Large intestine (tissue), 3 donors: ENCODE data around the gene SELENOM. TPM values are rescaled to one million over a fixed set of nuclear protein-coding genes. Genes with fewer than 3 reads are reported as not detected.
A peak's percentile ranks its signal among the peaks of the same experiment; 100 is the strongest.

Source experiments
- DNase-seq, 2 donors: peaks; one replicate each; pipeline versions ENCODE4 v3.0.0 to v3.0.0-alpha.2; 2013
- H3K27ac ChIP-seq: one replicate; pipeline ENCODE4 v1.5.1; 2013; ENCODE audit warnings: low read length
- H3K27me3 ChIP-seq: 2 replicates; pipeline ENCODE4 v1.6.1; 2013; ENCODE audit warnings: low read length; ENCODE audit not compliant: control insufficient read depth, insufficient read depth
- H3K36me3 ChIP-seq: 2 replicates; pipeline ENCODE4 v1.6.1; 2013; ENCODE audit warnings: low read length; ENCODE audit not compliant: control insufficient read depth, insufficient read depth
- H3K4me1 ChIP-seq: one replicate; pipeline ENCODE4 v1.6.1; 2013; ENCODE audit warnings: low read length; ENCODE audit not compliant: control insufficient read depth, insufficient read depth
- H3K4me3 ChIP-seq: one replicate; pipeline ENCODE4 v1.5.1; 2013; ENCODE audit warnings: low read length
- H3K9me3 ChIP-seq: one replicate; pipeline ENCODE4 v1.6.1; 2013; ENCODE audit warnings: mild to moderate bottlenecking, low read depth, low read length, moderate library complexity; ENCODE audit not compliant: control insufficient read depth
- WGBS: methylation state at CpG from one replicate; pipeline ENCODE4 v1.1.5; 2013; ENCODE audit warnings: low lambda C conversion rate; ENCODE audit not compliant: insufficient coverage; 5-methylcytosine and 5-hydroxymethylcytosine counted together
- polyA plus RNA-seq: library from polyadenylated mRNA; unstranded; fragments of 120-200 nt; gene quantifications from one replicate; pipeline ENCODE4 v1.2.1, GENCODE V29; 2013

The SELENOM gene
- polyA plus RNA-seq, 1 donor: 52.7 TPM

DNA sequence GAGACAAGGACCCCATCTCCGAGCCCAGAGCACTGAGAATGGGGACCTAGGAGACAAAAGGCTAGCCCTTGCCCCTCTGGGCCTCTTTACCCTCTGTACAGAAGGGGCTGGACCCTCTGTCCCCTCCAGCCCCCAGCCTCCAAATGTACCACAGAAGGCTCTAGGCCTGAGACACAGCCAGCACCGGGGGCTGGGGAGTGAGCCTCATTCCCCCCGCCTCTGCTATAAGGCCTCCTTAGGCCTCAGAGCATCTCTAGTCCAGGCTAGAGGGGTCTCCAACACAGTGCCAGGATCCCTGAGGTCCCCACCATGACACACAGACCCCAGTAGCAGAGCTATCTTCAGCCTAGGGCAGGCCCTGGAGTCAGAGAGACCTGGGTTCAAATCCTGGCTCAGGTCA, 21.4 kb downstream of the SELENOM start:
- no peaks in the 10 kb centered on the region for H3K27me3 ChIP-seq
- no peak for DNase-seq
- peaks cover 67% of the 10 kb centered on the region for H3K36me3 ChIP-seq
- no peaks in the 10 kb centered on the region for H3K9me3 ChIP-seq
- H3K4me1 ChIP-seq: peaks cover 29% of the 10 kb centered on the region
- no peak overlapping the region for H3K27ac ChIP-seq
- no CpG with 5 or more reads among the region's 3 CpGs for WGBS
- no peak overlapping the region for H3K4me3 ChIP-seq

DNA sequence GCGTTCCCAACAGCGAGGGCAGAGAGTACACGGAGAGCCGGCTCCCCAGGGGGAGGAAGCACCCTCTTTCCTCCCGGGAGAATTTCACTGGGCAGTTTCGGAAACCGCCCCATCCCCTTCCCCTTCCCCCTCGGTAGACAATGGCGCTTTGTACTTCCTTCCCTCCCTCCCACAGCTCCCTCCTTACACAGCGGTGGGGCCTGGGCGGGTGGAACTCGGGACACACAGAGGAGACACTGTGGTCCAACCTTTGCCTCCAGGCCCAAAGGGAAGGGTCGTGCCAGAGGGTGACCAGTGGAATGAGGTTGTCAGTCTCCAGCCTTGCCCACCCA, 21.9 kb downstream of the SELENOM start:
- H3K36me3 ChIP-seq: peaks cover 63% of the 10 kb centered on the region
- H3K27me3 ChIP-seq: no peaks in the 10 kb centered on the region
- no CpG with 5 or more reads among the region's 13 CpGs for WGBS
- peak overlapping the region; percentile 92 for H3K4me3 ChIP-seq
- H3K9me3 ChIP-seq: no peaks in the 10 kb centered on the region
- peak overlapping the region; percentile 87 for H3K27ac ChIP-seq
- peak in 1 of 2 donors; percentile 38 for DNase-seq
- H3K4me1 ChIP-seq: peaks cover 31% of the 10 kb centered on the region

DNA sequence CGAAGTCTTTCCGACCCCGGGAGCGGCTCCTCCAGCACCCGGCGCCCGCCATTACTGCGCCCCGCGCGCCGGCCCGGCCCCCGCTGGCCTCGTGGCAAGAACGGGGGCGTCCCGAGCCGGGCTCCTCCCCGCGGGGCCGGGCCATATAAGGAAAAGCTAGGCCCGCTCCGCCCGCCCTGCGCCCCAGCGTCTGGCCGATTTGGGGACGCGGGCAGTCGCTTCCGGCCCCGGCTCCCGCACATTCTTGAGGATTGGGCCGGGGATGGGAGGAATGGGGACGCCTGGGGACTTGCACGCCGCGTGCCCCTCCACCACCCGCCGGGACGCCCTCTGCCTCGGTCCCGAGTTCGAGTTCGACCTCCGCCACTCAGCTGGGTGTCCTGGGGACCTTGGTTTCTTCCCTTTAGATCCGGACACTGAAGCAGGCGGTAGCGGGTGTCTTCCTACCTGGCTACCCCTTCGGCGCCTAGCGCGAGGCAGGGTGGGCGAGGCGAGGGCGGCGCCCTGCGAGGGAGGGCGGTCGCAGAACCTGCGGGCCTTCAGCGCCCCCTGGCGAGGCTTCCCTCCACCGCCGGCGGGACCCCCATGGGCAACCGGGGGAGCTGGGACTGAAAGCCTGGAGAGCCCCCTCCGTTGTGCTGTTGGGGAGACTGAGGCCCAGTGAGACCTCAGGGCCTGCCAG, 22.4 kb downstream of the SELENOM start:
- DNase-seq: peak; percentile 78 to 87

DNA sequence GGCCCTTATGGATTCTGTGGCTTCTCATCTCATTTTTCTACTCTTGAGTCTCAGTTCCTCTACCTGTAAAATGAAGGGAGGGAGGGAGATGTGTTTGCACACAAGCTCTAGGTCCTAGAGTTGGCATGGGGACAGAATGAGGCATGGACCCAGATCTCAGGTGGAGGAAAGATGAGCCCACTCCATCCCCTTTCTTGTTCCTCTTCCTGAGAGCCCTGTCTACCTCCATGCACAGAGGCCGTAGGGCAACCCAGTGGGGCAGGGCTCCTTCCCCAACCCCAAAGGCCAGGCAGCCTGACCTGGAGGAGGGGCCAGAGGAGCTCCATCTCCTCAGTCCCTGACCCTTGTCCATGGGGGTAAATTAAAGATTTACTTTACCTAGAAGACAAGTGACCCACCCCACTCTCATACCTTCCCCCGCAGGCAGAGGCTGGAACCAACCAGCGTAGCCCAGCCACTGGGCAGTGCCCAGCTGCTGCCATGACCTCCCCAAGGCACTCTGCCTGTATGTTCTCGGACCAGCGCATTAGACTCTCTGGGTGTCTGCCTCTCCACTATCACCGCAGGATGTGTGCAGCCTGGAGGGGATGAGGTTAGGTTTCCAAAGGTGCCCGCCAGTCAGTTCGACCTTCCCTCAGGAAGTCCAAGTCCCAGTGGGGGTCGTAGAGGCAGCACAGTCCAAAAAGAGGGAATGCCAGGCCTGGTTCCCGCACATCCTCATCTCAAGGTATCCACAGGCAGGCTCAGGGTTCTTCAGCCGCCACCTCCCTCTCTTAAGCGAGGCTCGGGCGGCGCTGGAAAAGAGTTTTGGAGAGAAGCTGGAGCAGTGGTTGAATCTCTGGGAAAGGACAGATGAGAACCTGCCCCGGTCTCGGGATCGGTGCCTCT, 23.2 kb downstream of the SELENOM start:
- no CpG with 5 or more reads among the region's 18 CpGs for WGBS
- no peaks in the 10 kb centered on the region for H3K27me3 ChIP-seq
- H3K9me3 ChIP-seq: no peaks in the 10 kb centered on the region
- peaks cover 50% of the 10 kb centered on the region for H3K36me3 ChIP-seq
- peak overlapping the region; percentile 87 for H3K27ac ChIP-seq
- no peak for DNase-seq
- peaks cover 44% of the 10 kb centered on the region for H3K4me1 ChIP-seq
- H3K4me3 ChIP-seq: peak overlapping the region; percentile 92

More for the DNA sequence above, 22.4 kb downstream of the SELENOM start:
- H3K4me1 ChIP-seq: peaks cover 36% of the 10 kb centered on the region
- WGBS: no CpG with 5 or more reads among the region's 69 CpGs
- no peaks in the 10 kb centered on the region for H3K27me3 ChIP-seq
- H3K9me3 ChIP-seq: no peaks in the 10 kb centered on the region
- peak overlapping the region; percentile 92 for H3K4me3 ChIP-seq
- H3K36me3 ChIP-seq: peaks cover 58% of the 10 kb centered on the region
- peak overlapping the region; percentile 87 for H3K27ac ChIP-seq

DNA sequence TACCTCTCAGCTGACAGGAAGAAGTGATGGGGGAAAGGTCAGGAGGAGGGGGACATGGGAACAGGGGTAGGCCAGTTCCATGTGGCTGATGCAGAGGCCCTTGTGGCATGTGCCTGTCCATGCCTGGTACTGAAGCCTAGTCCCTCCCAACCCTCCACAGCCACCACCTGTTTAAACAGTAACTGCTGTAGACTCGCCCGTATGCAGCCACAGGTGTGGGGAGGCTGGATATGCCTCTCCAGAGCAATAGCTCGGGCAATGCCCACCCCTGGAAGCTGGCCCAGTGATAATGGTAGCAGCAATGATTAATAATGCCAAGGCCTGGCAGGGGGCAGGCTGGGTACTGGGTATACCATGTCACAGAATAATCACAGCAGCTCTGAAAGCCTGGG, 24.0 kb downstream of the SELENOM start:
- peak in 1 of 2 donors; percentile 72 for DNase-seq
- peaks cover 43% of the 10 kb centered on the region for H3K36me3 ChIP-seq
- H3K4me1 ChIP-seq: peaks cover 50% of the 10 kb centered on the region
- H3K4me3 ChIP-seq: peak overlapping the region; percentile 92
- H3K9me3 ChIP-seq: no peaks in the 10 kb centered on the region
- peak overlapping the region; percentile 87 for H3K27ac ChIP-seq
- no peaks in the 10 kb centered on the region for H3K27me3 ChIP-seq
- WGBS: no CpG with 5 or more reads among the region's 3 CpGs

DNA sequence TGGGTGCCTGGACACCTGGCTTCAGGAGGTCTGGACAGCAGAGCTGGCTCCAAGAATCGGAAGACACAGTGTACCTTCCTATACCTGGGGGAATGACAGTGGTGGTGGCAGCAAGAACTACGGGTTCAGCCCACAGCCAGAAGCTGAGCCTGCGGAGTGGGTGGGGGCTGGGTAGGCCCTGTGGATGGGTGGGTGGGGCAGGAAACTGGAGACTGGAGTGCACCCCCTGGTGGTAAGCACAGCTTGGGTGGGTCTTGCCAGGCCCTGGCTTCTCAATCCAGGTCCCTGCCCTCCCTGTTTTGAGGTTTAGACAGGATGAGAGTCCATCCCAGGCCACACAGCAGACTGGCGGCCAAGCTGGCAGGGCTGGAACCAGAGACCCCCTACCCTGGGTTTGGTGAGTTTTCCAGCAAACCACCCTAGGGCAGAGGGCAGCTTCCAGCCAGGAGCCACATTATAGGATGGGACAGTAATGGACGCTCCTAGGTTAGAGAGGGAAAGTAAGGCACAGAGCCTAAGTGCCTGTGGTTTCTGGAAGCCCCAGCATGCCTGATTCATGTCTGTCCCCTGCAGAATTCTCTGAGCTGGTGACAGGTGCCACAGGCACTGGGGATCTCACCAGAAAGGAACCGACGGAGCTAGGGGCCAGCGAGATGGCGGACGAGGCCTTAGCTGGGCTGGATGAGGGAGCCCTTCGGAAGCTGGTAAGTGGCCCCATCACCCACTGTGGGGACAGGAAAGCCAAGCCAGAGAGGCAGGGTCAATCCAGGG, 24.6 kb downstream of the SELENOM start:
- no CpG with 5 or more reads among the region's 11 CpGs for WGBS
- peaks cover 37% of the 10 kb centered on the region for H3K36me3 ChIP-seq
- H3K27ac ChIP-seq: peak overlapping the region; percentile 87
- peaks cover 55% of the 10 kb centered on the region for H3K4me1 ChIP-seq
- no peaks in the 10 kb centered on the region for H3K9me3 ChIP-seq
- DNase-seq: peak; percentile 71 to 78
- peak overlapping the region; percentile 92 for H3K4me3 ChIP-seq
- H3K27me3 ChIP-seq: no peaks in the 10 kb centered on the region

DNA sequence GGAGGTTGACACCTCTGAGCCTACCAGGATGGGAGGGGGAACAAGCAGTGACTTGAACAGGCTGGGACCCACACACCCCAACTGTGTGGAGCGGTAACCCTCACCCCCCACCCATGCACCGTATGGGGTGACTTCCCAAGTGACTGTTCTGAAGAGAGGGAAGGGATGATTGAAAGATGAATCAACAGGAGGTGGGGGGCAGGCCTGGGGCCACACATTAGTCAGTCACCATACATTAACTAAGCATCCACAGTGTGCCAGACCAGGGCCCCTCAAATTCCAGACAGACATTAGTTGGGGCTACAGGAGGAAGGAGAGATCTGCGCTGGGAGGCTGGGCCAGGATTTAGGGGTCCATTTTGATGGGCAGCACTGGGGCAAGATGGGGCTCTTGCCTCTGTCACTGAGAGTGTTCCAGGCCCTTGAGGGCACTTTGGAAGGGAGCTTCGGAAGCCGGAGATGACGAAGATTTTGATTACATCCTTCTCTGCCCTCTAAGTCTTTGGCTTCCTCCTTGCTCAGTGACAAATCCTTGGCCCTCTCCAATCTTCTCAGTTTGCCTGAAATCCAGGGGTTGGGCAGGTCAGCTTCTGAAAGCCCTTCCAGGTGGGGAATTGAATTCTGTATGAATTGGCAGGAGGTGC, 25.3 kb downstream of the SELENOM start:
- no peaks in the 10 kb centered on the region for H3K27me3 ChIP-seq
- H3K4me3 ChIP-seq: peak overlapping the region; percentile 92
- peaks cover 30% of the 10 kb centered on the region for H3K36me3 ChIP-seq
- DNase-seq: no peak
- no CpG with 5 or more reads among the region's 6 CpGs for WGBS
- peak overlapping the region; percentile 87 for H3K27ac ChIP-seq
- no peaks in the 10 kb centered on the region for H3K9me3 ChIP-seq
- H3K4me1 ChIP-seq: peaks cover 58% of the 10 kb centered on the region

DNA sequence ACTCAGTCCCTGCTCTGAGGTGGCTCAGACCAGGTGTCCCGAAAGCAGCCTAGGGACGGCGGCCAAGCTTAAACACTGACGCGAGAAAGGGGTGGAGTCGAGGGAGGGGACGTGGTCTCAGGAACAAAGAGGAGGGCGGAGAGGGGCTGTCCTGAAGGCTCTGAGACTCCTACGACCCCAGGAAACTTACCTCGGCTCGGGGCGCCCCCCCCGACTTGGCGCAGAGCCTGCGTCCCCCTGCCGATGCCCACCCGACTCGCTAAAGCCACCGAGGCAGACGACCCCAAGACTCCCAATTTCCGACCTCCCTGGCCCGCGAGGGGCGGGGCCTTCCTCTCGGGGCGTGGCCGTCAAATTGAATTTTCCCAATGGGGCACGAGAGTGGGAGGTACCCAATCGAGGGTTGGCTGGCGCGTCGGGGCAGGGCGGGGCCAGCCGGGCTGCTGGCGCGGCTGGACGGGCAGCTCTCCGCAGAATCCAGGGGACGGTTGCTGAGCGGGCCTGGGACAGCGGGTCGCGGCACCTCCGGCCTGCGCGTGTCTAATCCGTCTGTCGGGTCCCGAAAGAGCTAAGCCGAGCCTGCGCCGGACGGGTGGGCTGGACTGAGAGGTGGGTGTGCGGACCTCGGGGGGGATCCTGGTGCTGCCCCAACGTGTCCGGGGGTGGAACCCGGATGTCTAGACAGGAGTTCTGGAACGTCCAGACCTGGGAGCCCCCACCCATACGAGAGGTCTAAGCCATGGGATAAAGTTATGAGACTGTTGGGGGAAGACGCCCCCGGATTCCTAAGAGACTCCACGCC, 26.3 kb downstream of the SELENOM start, which contains the start of gene SMTN:
Gene SMTN, plus strand, starts transcription at position 471 of the 802 bp plus-strand sequence. CDS start 1,941 bp downstream, outside the sequence.
- peak; percentile 94 to 96 for DNase-seq
- Histone ChIP-seq H3K4me1 (peaks cover 58% of the 10 kb centered on the region), H3K4me3 (peak within 1 kb of the TSS; percentile 92), H3K9me3 (no peaks in the 10 kb centered on the region), H3K27me3 (no peaks in the 10 kb centered on the region), H3K36me3 (peaks cover 19% of the 10 kb centered on the region), H3K27ac (peak within 1 kb of the TSS; percentile 87)
- WGBS: no CpG with 5 or more reads among the region's 63 CpGs

DNA sequence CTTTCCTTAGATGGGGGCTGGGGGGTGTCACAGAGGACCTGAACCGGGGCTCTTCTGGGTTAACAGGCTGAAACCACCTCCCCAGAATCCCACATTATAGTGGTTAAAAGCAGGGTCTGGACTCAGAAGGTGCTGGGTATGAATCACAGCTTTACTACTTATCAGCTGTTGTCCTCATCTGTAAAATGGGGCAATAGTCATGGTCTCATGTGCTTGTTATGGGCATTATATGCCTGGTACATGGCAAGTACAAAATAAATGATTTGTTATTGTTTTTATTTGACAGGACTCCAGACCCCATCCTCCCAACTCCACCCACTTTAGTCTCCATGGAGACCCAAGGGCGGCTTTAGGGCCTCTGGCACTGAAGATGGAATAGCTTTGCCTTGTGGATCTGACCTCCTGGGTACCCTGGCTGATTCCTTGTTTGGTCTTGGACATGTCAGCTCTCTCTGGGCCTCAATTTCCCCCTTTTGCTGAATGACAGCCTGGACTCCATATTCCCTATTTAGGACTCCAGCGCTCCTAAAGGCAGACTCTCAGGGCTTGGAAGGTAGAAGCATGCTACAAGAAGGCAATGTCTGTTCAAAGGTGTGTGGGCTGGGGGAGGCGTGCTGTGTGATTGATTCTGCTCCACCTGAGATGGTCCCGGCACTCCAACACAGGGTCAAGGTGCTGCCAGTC, 27.1 kb downstream of the SELENOM start:
- Histone ChIP-seq H3K4me1 (peaks cover 58% of the 10 kb centered on the region), H3K9me3 (no peaks in the 10 kb centered on the region), H3K27ac (peak overlapping the region; percentile 87), H3K36me3 (peaks cover 14% of the 10 kb centered on the region), H3K4me3 (peak overlapping the region; percentile 92), H3K27me3 (no peaks in the 10 kb centered on the region)
- WGBS: no CpG with 5 or more reads among the region's 5 CpGs
- DNase-seq: no peak
